HG03175 (cell line): ENCODE results near the gene GRAMD1A.

Experiments
- ATAC-seq: cut with Tn5 transposase; IDR thresholded peaks from one replicate; pipeline ENCODE4 v1.9.1; 2021; ENCODE audit warnings: mild to moderate bottlenecking, moderate library complexity; ENCODE audit not compliant: unreplicated experiment

GRAMD1A gene

GRCh38 chr19:35069696-35070095, 69.6 kb downstream of the GRAMD1A start:
- no peak for ATAC-seq

- ATAC-seq = no peak
These were observed 70.3 kb downstream of the GRAMD1A start for GRCh38 chr19:35070471-35070870.

GRCh38 chr19:35073516-35073915, 73.4 kb downstream of the GRAMD1A start:
- ATAC-seq = no peak

DNA sequence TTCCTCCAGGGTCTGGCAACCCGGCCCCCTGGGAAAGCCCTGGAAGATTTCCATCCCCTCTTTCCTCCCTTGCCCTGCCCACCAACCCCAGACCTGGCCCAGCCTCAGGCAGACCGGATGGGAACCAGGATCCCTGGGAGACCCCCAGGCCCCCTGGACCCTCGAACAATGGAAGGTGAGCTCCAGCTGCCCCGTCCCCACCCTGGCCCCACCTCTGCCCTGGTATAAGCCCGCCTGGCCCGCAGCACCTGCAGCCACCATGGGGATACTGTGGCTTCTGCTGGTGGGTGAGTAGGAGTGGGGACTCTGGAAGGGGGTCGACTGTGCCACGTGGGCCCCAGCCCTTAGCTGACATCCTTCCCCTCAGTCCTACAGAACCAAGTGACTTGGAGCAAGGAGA, 73.8 kb downstream of the GRAMD1A start:
- no peak for ATAC-seq

DNA sequence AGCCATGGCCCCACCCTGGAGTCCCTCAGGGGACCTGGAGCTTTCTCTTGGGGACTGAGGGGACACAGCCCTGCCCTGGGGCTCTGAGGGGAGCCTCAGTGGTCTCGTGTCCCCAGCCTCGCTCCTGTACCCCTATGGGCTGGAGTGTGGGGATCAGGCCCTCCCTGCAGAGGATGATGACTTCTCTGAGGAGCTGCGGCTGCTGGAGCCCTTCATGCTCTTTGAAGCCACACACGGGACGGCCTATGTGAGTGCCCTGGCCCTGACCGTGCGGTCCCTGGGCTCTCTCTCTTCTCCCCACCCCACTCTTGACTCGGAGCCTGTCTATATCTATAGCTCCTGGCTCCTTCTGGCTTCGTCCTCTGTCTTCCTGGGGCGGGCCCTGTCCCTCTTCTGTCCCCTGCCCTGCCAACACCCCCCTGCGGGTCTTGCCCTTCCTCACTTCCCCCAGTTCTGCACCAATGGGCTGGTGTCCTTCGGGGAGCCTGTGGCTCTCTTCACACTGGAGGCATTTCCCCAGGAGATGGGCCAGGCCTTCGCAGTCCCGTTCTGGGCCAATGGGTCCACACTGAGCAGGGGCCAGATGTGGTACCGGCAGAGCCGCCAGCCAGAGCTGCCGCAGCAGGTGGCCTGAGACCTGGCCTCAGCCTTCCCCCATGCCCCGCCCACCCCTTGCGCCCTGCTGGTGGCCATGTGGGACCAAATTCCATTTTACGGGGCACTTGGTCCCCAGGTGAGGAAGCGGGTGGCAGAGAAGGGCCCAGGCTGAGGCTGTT, 74.5 kb downstream of the GRAMD1A start:
- ATAC-seq = no peak

GRCh38 chr19:35075202-35076025, 75.3 kb downstream of the GRAMD1A start:
- no peak for ATAC-seq

DNA sequence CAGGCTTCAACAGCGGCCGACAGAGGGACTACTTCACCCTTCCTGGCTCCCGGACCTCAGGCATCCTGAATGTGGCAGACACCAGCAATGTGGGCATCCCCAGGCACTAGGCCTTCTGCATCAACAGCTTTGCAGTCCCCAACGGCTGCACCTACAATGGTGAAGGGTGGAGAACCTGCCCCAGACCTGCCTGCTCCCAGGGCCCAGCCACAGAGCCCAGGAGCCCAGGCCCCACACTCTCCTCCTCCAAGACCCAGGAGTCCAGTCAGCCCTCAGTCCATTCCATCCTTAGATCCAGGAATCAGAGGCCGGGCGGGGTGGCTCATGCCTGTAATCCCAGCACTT, 75.9 kb downstream of the GRAMD1A start:
- ATAC-seq = no peak
